Stimulated activated CD4-positive, alpha-beta T cell treated with anti-CD3 and anti-CD28 coated beads, Interleukin-4, amount 100 ng/mL, for 1 hour (primary cell): ENCODE results near the gene CELF5.
"Not testable (repeated sequence)": the region's sequence is repeated elsewhere in the genome, so short reads cannot be mapped to it uniquely, and the experiment has no call there.

ENCODE experiments used
- DNase-seq: peaks from one replicate; pipeline ENCODE4 v3.0.0-alpha.2; 2020

CELF5 gene

GRCh38 chr19:3208317-3209207, 15.9 kb upstream of the CELF5 start:
- no peak for DNase-seq

GRCh38 chr19:3210347-3211017, 14.0 kb upstream of the CELF5 start:
- peak; percentile 77 for DNase-seq

- DNase-seq, result no peak
These were observed 13.3 kb upstream of the CELF5 start for GRCh38 chr19:3211191-3211590.

- no peak for DNase-seq
These were observed 11.3 kb upstream of the CELF5 start for GRCh38 chr19:3213159-3213558.

GRCh38 chr19:3216874-3217273, 7.6 kb upstream of the CELF5 start:
- DNase-seq, result no peak

- no peak for DNase-seq
These were observed 3.9 kb upstream of the CELF5 start for GRCh38 chr19:3220576-3220975.

GRCh38 chr19:3221576-3221975, 2.9 kb upstream of the CELF5 start:
- DNase-seq, result not testable (repeated sequence)

- DNase-seq, result no peak
These were observed 1.8 kb upstream of the CELF5 start for GRCh38 chr19:3222709-3223108.

GRCh38 chr19:3225169-3225485, 666 bp downstream of the CELF5 start:
- no peak for DNase-seq

- no peak for DNase-seq
These were observed 1.2 kb downstream of the CELF5 start for GRCh38 chr19:3225677-3226093.

- no peak for DNase-seq
These were observed 2.7 kb downstream of the CELF5 start for GRCh38 chr19:3227054-3227626.

- DNase-seq, result no peak
These were observed 4.9 kb downstream of the CELF5 start for GRCh38 chr19:3229346-3229743.

GRCh38 chr19:3229888-3230496, 5.5 kb downstream of the CELF5 start:
- no peak for DNase-seq

- no peak for DNase-seq
These were observed 6.8 kb downstream of the CELF5 start for GRCh38 chr19:3231288-3231687.

- no peak for DNase-seq
These were observed 8.7 kb downstream of the CELF5 start for GRCh38 chr19:3233116-3233515.

GRCh38 chr19:3233831-3234230, 9.4 kb downstream of the CELF5 start:
- DNase-seq, result no peak

GRCh38 chr19:3234800-3235199, 10.3 kb downstream of the CELF5 start:
- DNase-seq, result no peak

GRCh38 chr19:3235604-3236003, 11.1 kb downstream of the CELF5 start:
- not testable (repeated sequence) for DNase-seq

GRCh38 chr19:3236272-3236671, 11.8 kb downstream of the CELF5 start:
- no peak for DNase-seq

- DNase-seq, result no peak
These were observed 13.7 kb downstream of the CELF5 start for GRCh38 chr19:3238066-3238561.

- no peak for DNase-seq
These were observed 14.9 kb downstream of the CELF5 start for GRCh38 chr19:3239367-3239766.

- DNase-seq, result peak; percentile 54
These were observed 19.6 kb downstream of the CELF5 start for GRCh38 chr19:3243819-3244700.
